OCI-LY1 (cell line): ENCODE results near the gene SMLR1.

Experiments used
- H2AFZ ChIP-seq: fragments of 200-600 bp; sonication (generic), shearing (Covaris generic); 2 replicates; pipeline ENCODE4 v1.6.0; 2014; ENCODE audit warnings: antibody characterized with exemption, mild to moderate bottlenecking, low read length
- H3F3A ChIP-seq: fragments of 200-600 bp; sonication (generic), shearing (Covaris generic); 2 replicates; pipeline ENCODE4 v1.6.0; 2014; ENCODE audit warnings: mild to moderate bottlenecking, antibody characterized with exemption, low read length, moderate library complexity; ENCODE audit not compliant: insufficient read depth
- H3K27ac ChIP-seq: fragments of 200-600 bp; sonication (generic); 2 replicates; pipeline ENCODE4 v1.5.1; 2014; ENCODE audit warnings: low read length, mixed run types, mild to moderate bottlenecking, low read depth; ENCODE audit not compliant: poor library complexity, severe bottlenecking
- H3K27me3 ChIP-seq: fragments of 200-600 bp; sonication (generic); 2 replicates; pipeline ENCODE4 v1.6.0; 2014; ENCODE audit warnings: antibody characterized with exemption, mild to moderate bottlenecking, low read length, moderate library complexity; ENCODE audit not compliant: insufficient read depth
- H3K36me3 ChIP-seq: fragments of 200-600 bp; sonication (generic); 2 replicates; pipeline ENCODE4 v1.6.1; 2014; ENCODE audit warnings: mild to moderate bottlenecking, antibody characterized with exemption, low read length, moderate library complexity, mixed read lengths; ENCODE audit not compliant: insufficient read depth
- H3K4me1 ChIP-seq: fragments of 200-600 bp; sonication (generic); 2 replicates; pipeline ENCODE4 v1.5.1; 2014; ENCODE audit warnings: mild to moderate bottlenecking, low read length, moderate library complexity; ENCODE audit not compliant: insufficient read depth, severe bottlenecking
- H3K4me2 ChIP-seq: fragments of 200-600 bp; sonication (generic), shearing (Covaris generic); 2 replicates; pipeline ENCODE4 v1.6.1; 2014; ENCODE audit warnings: low read length
- H3K4me3 ChIP-seq: fragments of 200-600 bp; sonication (generic); 2 replicates; pipeline ENCODE4 v1.5.1; 2014; ENCODE audit warnings: low read length, low read depth, mild to moderate bottlenecking, mixed read lengths; ENCODE audit not compliant: poor library complexity, severe bottlenecking
- H3K79me2 ChIP-seq: fragments of 200-600 bp; shearing (Covaris generic); 2 replicates; pipeline ENCODE4 v1.6.1; 2016; ENCODE audit warnings: mixed run types, low read length, mixed read lengths; ENCODE audit not compliant: insufficient read depth
- H3K9ac ChIP-seq: fragments of 200-600 bp; sonication (generic), shearing (Covaris generic); 2 replicates; pipeline ENCODE4 v1.6.1; 2014; ENCODE audit warnings: mild to moderate bottlenecking, low read length, mixed read lengths
- H3K9me2 ChIP-seq: fragments of 200-600 bp; sonication (generic), shearing (Covaris generic); 2 replicates; pipeline ENCODE4 v1.6.1; 2014; ENCODE audit warnings: low read depth, mild to moderate bottlenecking, low read length, mixed read lengths
- H3K9me3 ChIP-seq: fragments of 200-600 bp; shearing (Covaris generic); 2 replicates; pipeline ENCODE4 v1.6.1; 2014; ENCODE audit warnings: low read length, mixed read lengths
- H4K20me1 ChIP-seq: fragments of 200-600 bp; sonication (generic), shearing (Covaris generic); 2 replicates; pipeline ENCODE4 v1.6.0; 2016; ENCODE audit warnings: mild to moderate bottlenecking, low read length; ENCODE audit not compliant: insufficient read depth
- EZH2 ChIP-seq: fragments of 200-600 bp; sonication (generic), shearing (Covaris generic); IDR thresholded peaks from 2 replicates; pipeline ENCODE4 v1.8.0; 2017; ENCODE audit warnings: borderline replicate concordance, mixed run types, mild to moderate bottlenecking, antibody characterized with exemption, low read length, moderate library complexity, mixed read lengths
- TF ChIP-seq, protein P1 (sequence below): fragments of 200-600 bp; sonication (generic), shearing (Covaris generic); IDR thresholded peaks from 2 replicates; pipeline ENCODE4 v1.5.1; 2017; ENCODE audit warnings: mild to moderate bottlenecking, antibody characterized with exemption, low read length, moderate library complexity, mixed read lengths

The SMLR1 gene

DNA sequence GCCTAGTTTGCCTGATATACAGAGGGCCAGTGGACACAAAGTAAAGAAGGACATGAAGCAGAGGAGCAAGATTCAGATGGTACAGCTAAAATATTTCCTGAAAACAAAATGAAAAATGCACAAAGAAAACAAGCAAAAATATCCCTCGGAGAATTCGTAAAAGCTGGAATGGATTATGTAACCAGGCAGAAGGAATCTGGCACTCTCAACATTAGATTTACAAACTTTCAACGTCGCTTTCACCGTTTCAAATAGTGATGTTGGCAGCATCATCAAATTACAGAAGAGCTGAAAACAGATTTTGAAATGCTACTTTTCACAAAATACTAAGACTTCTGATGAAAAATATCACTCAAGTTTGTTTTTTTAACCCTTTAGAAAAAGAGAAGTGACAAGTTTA lies 11.7 kb downstream of the SMLR1 start:
- Histone ChIP-seq H3K79me2 (no peaks in the 10 kb centered on the region), H3K4me1 (no peaks in the 10 kb centered on the region), H3K27me3 (no peaks in the 10 kb centered on the region), H3K4me3 (no peak overlapping the region), H4K20me1 (no peaks in the 10 kb centered on the region), H3K9ac (no peak overlapping the region), H3K36me3 (no peaks in the 10 kb centered on the region), H3F3A (no peaks in the 10 kb centered on the region), H3K27ac (no peak overlapping the region), H3K9me3 (no peaks in the 10 kb centered on the region), H2AFZ (no peak overlapping the region), H3K9me2 (no peaks in the 10 kb centered on the region), H3K4me2 (no peak overlapping the region)
- TF ChIP-seq, protein P1, sequence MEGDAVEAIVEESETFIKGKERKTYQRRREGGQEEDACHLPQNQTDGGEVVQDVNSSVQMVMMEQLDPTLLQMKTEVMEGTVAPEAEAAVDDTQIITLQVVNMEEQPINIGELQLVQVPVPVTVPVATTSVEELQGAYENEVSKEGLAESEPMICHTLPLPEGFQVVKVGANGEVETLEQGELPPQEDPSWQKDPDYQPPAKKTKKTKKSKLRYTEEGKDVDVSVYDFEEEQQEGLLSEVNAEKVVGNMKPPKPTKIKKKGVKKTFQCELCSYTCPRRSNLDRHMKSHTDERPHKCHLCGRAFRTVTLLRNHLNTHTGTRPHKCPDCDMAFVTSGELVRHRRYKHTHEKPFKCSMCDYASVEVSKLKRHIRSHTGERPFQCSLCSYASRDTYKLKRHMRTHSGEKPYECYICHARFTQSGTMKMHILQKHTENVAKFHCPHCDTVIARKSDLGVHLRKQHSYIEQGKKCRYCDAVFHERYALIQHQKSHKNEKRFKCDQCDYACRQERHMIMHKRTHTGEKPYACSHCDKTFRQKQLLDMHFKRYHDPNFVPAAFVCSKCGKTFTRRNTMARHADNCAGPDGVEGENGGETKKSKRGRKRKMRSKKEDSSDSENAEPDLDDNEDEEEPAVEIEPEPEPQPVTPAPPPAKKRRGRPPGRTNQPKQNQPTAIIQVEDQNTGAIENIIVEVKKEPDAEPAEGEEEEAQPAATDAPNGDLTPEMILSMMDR = no peak
- TF ChIP-seq EZH2 = no peak

DNA sequence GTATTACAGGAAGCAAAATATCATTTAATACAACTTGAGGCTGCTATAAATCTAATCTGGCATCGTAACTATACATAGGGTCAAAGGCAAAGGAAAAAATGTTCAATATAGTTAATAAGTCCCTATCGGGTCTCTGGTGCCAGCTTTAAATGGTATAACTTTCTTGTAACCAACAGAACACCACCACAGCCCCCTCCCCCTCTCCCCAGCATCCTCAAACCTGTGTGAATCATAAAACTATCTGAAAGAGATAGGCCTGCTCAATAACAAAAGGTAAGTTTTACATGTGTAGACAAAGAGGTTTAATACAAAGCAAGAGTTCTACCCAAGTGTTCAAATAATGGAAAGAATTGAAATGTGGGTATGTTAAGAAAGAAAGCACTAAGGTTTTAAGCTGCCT lies 12.2 kb downstream of the SMLR1 start:
- H3K36me3 ChIP-seq = no peaks in the 10 kb centered on the region
- H3K9me2 ChIP-seq = no peaks in the 10 kb centered on the region
- H3K4me1 ChIP-seq = no peaks in the 10 kb centered on the region
- H3K27me3 ChIP-seq = no peaks in the 10 kb centered on the region
- H3K4me2 ChIP-seq = no peak overlapping the region
- H4K20me1 ChIP-seq = no peaks in the 10 kb centered on the region
- no peak overlapping the region for H3K4me3 ChIP-seq
- H2AFZ ChIP-seq = no peak overlapping the region
- H3K27ac ChIP-seq = no peak overlapping the region
- H3K9me3 ChIP-seq = no peaks in the 10 kb centered on the region
- H3K9ac ChIP-seq = no peak overlapping the region
- H3F3A ChIP-seq = no peaks in the 10 kb centered on the region
- TF ChIP-seq, protein P1 = no peak
- TF ChIP-seq EZH2 = no peak
- no peaks in the 10 kb centered on the region for H3K79me2 ChIP-seq

DNA sequence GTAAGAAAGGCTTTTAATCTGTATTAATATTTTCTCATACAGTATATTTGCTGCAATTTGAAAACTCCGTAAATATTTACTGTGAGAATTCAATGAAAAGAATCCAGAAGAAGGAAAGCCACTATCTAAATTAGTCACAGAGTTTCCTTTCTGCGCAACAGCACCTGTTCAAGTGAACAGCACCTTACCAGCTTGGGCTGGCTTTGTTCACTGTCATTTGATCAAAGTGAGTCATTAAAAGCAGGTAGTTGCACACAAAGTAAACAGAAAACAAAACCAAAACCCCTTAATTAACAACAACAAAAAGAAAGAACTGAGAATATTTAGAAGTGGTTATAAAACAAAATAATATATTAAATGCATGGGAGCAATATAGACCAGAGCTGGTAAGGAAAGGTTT lies 12.8 kb downstream of the SMLR1 start:
- Histone ChIP-seq H3K9me3 (no peaks in the 10 kb centered on the region), H3K9ac (no peak overlapping the region), H3K27ac (no peak overlapping the region), H4K20me1 (no peaks in the 10 kb centered on the region), H2AFZ (no peak overlapping the region), H3K4me1 (no peaks in the 10 kb centered on the region), H3K27me3 (no peaks in the 10 kb centered on the region), H3K79me2 (no peaks in the 10 kb centered on the region), H3K36me3 (no peaks in the 10 kb centered on the region), H3K4me2 (no peak overlapping the region), H3K4me3 (no peak overlapping the region), H3F3A (no peaks in the 10 kb centered on the region), H3K9me2 (no peaks in the 10 kb centered on the region)
- TF ChIP-seq, protein P1 = no peak
- no peak for TF ChIP-seq EZH2
